GM23338 (cell line): Measurements from ENCODE around the gene PDE6A. TPM values are rescaled to one million over a fixed set of nuclear protein-coding genes. Genes with fewer than 3 reads are reported as not detected.
A peak's percentile ranks its signal among the peaks of the same experiment; 100 is the strongest.

Experiments
- ATAC-seq: fragments of 200-7000 bp; cut with Tn5 transposase; 3 replicates; pipeline ENCODE4 v1.9.1; 2020
- DNase-seq: peaks from one replicate; pipeline ENCODE4 v3.0.0-alpha.2; 2015; ENCODE audit warnings: low spot score
- H2AFZ ChIP-seq: fragments of 200-600 bp; sonication (generic); 2 replicates; pipeline ENCODE4 v1.8.0; 2016; ENCODE audit warnings: antibody characterized with exemption, mild to moderate bottlenecking, moderate library complexity
- H3F3A ChIP-seq: fragments of 200-600 bp; sonication (generic); replicated peaks from 2 replicates; pipeline ENCODE4 v1.8.0; 2017; ENCODE audit warnings: antibody characterized with exemption, mixed run types, low read depth
- H3K27ac ChIP-seq: fragments of 200-600 bp; sonication (generic); 2 replicates; pipeline ENCODE4 v1.6.1; 2016; ENCODE audit warnings: low read depth
- H3K27me3 ChIP-seq: fragments of 200-600 bp; sonication (generic); 2 replicates; pipeline ENCODE4 v1.8.0; 2016; ENCODE audit warnings: mild to moderate bottlenecking, mixed run types, moderate library complexity; ENCODE audit not compliant: insufficient read depth
- H3K36me3 ChIP-seq: fragments of 200-600 bp; sonication (generic); 2 replicates; pipeline ENCODE4 v1.8.0; 2016; ENCODE audit warnings: mild to moderate bottlenecking; ENCODE audit not compliant: insufficient read depth
- H3K4me1 ChIP-seq: fragments of 200-600 bp; sonication (generic); 2 replicates; pipeline ENCODE4 v1.8.0; 2016; ENCODE audit warnings: mild to moderate bottlenecking, moderate library complexity; ENCODE audit not compliant: insufficient read depth
- H3K4me2 ChIP-seq: fragments of 200-600 bp; sonication (generic); 2 replicates; pipeline ENCODE4 v1.7.1; 2017; ENCODE audit warnings: mixed run types
- H3K4me3 ChIP-seq: fragments of 200-600 bp; sonication (generic); 2 replicates; pipeline ENCODE4 v1.6.1; 2016; ENCODE audit warnings: mixed run types
- H3K79me2 ChIP-seq: fragments of 200-600 bp; sonication (generic); replicated peaks from 2 replicates; pipeline ENCODE4 v1.8.0; 2017; ENCODE audit warnings: mild to moderate bottlenecking; ENCODE audit not compliant: insufficient read depth
- H3K9me2 ChIP-seq: fragments of 200-600 bp; sonication (generic); 2 replicates; pipeline ENCODE4 v1.8.0; 2017; ENCODE audit not compliant: insufficient read depth
- H4K20me1 ChIP-seq: fragments of 200-600 bp; sonication (generic); replicated peaks from 2 replicates; pipeline ENCODE4 v1.8.0; 2017; ENCODE audit warnings: mild to moderate bottlenecking; ENCODE audit not compliant: insufficient read depth
- H3K27ac Mint-ChIP-seq: 2 replicates; pipeline ENCODE4 v1.8.0; 2020; ENCODE audit warnings: inconsistent platforms, mild to moderate bottlenecking, moderate library complexity, mixed read lengths
- H3K27me3 Mint-ChIP-seq: 3 replicates; pipeline ENCODE4 v1.8.0; 2022; ENCODE audit warnings: low read depth, mild to moderate bottlenecking, moderate library complexity, mixed read lengths, inconsistent platforms; ENCODE audit not compliant: insufficient read depth, poor library complexity
- H3K36me3 Mint-ChIP-seq: 3 replicates; pipeline ENCODE4 v1.8.0; 2021; ENCODE audit warnings: low read depth, mild to moderate bottlenecking, inconsistent platforms, moderate library complexity, mixed read lengths
- H3K4me1 Mint-ChIP-seq: 3 replicates; pipeline ENCODE4 v1.8.0; 2020; ENCODE audit warnings: mild to moderate bottlenecking, inconsistent platforms, mixed read lengths
- H3K4me3 Mint-ChIP-seq: 3 replicates; pipeline ENCODE4 v1.8.0; 2021; ENCODE audit warnings: moderate library complexity, mild to moderate bottlenecking, inconsistent platforms, mixed read lengths
- H3K9me3 Mint-ChIP-seq: 3 replicates; pipeline ENCODE4 v1.8.0; 2020; ENCODE audit warnings: moderate library complexity, mild to moderate bottlenecking, inconsistent platforms, mixed read lengths
- CREB1 ChIP-seq: fragments of 250-450 bp; sonication (Bioruptor Pico); IDR thresholded peaks from 2 replicates; pipeline ENCODE4 v1.5.0; 2020; ENCODE audit warnings: low read depth, mild to moderate bottlenecking, moderate library complexity
- EZH2phosphoT487 ChIP-seq: fragments of 200-600 bp; sonication (generic); IDR thresholded peaks from one replicate; pipeline ENCODE4 v1.8.1; 2018; ENCODE audit warnings: antibody characterized with exemption; ENCODE audit not compliant: unreplicated experiment
- JUNB ChIP-seq: IDR thresholded peaks from one replicate; pipeline ENCODE4 v1.6.1; 2016; ENCODE audit warnings: antibody characterized with exemption; ENCODE audit not compliant: unreplicated experiment
- NANOG ChIP-seq: IDR thresholded peaks from 2 replicates; pipeline ENCODE4 v1.6.1; 2016; ENCODE audit warnings: antibody characterized with exemption, borderline replicate concordance
- POLR2AphosphoS5 ChIP-seq: IDR thresholded peaks from 2 replicates; pipeline ENCODE4 v1.6.1; 2016; ENCODE audit warnings: antibody characterized with exemption, low read depth
- REST ChIP-seq: IDR thresholded peaks from one replicate; pipeline ENCODE4 v1.6.1; 2018; ENCODE audit warnings: antibody characterized with exemption; ENCODE audit not compliant: unreplicated experiment
- STAT1 ChIP-seq: IDR thresholded peaks from one replicate; pipeline ENCODE4 v1.6.1; 2016; ENCODE audit warnings: antibody characterized with exemption; ENCODE audit not compliant: unreplicated experiment
- ZNF114 ChIP-seq: fragments of 250-450 bp; sonication (Bioruptor Pico); IDR thresholded peaks from 2 replicates; pipeline ENCODE4 v1.5.0; 2020; ENCODE audit warnings: mild to moderate bottlenecking, moderate library complexity
- ZNF331 ChIP-seq: fragments of 250-450 bp; sonication (Bioruptor Pico); IDR thresholded peaks from 2 replicates; pipeline ENCODE4 v1.5.0; 2020; ENCODE audit warnings: low read depth, mild to moderate bottlenecking, moderate library complexity
- ZNF462 ChIP-seq: fragments of 250-450 bp; sonication (Bioruptor Pico); IDR thresholded peaks from 2 replicates; pipeline ENCODE4 v1.5.0; 2020; ENCODE audit warnings: mild to moderate bottlenecking, moderate library complexity
- polyA plus RNA-seq: library from polyadenylated mRNA; unstranded; fragments of >200 nt; fragmentation: Nextera tagmentation; extraction: Ambion mirVana; gene quantifications from 2 replicates; pipeline ENCODE4 v1.2.1, GENCODE V29; 2016
- total RNA-seq: library from RNA; depleted of rRNA; stranded (reverse); fragments of >200 nt; shearing (Covaris generic); gene quantifications from 2 replicates; pipeline ENCODE4 v1.2.3, GENCODE V29; 2014

Gene PDE6A
- total and polyA plus RNA-seq, 2 experiments from 2014 or later, result 0.08 TPM; not detected in 1

- H3K27ac ChIP-seq, result no peak overlapping the region
- H3K79me2 ChIP-seq, result no peaks in the 10 kb centered on the region
- Mint-ChIP-seq H3K27ac (peak overlapping the region; percentile 26; the same call in 1 of the 2 replicates), H3K4me3 (no peak overlapping the region), H3K27me3 (peaks cover 2% of the 10 kb centered on the region), H3K9me3 (no peaks in the 10 kb centered on the region), H3K36me3 (peaks cover 26% of the 10 kb centered on the region), H3K4me1 (peaks cover 23% of the 10 kb centered on the region)
- H3K4me2 ChIP-seq, result no peak overlapping the region
- no peak for ATAC-seq
- no peak for DNase-seq
- H3K27me3 ChIP-seq, result no peaks in the 10 kb centered on the region
- no peak for TF ChIP-seq STAT1
- no peak for TF ChIP-seq ZNF114
- no peak for TF ChIP-seq JUNB
- H2AFZ ChIP-seq, result no peak overlapping the region
- H3K4me3 ChIP-seq, result no peak overlapping the region
- H3K36me3 ChIP-seq, result no peaks in the 10 kb centered on the region
- no peaks in the 10 kb centered on the region for H3F3A ChIP-seq
- H3K9me2 ChIP-seq, result no peaks in the 10 kb centered on the region
- no peaks in the 10 kb centered on the region for H3K4me1 ChIP-seq
- 0 out of 2 replicates have a peak, but pooled peaks cover 7% of the 10 kb centered on the region for H4K20me1 ChIP-seq
Measured at GRCh38 chr5:149841851-149842793, 102.5 kb downstream of the PDE6A start.

- Histone ChIP-seq H3K4me1 (no peaks in the 10 kb centered on the region), H3K36me3 (no peaks in the 10 kb centered on the region), H3K79me2 (no peaks in the 10 kb centered on the region), H3K4me2 (no peak overlapping the region), H3F3A (no peaks in the 10 kb centered on the region), H2AFZ (no peak overlapping the region), H3K4me3 (no peak overlapping the region), H3K27ac (no peak overlapping the region), H3K9me2 (no peaks in the 10 kb centered on the region), H3K27me3 (no peaks in the 10 kb centered on the region), H4K20me1 (0 out of 2 replicates have a peak, but pooled peaks cover 7% of the 10 kb centered on the region)
- Mint-ChIP-seq H3K27me3 (peaks cover 2% of the 10 kb centered on the region), H3K9me3 (no peaks in the 10 kb centered on the region), H3K27ac (peak overlapping the region; percentile 91), H3K4me3 (no peak overlapping the region; the same call in 2 of the 3 replicates), H3K4me1 (peaks cover 23% of the 10 kb centered on the region), H3K36me3 (peaks cover 13% of the 10 kb centered on the region)
- TF ChIP-seq EZH2phosphoT487 (no peak), ZNF331 (CRISPR knock-in tag) (no peak), NANOG (no peak), CREB1 (CRISPR knock-in tag) (no peak), ZNF462 (no peak), POLR2AphosphoS5 (no peak), ZNF114 (no peak), REST (no peak)
- ATAC-seq, result no peak
- no peak for DNase-seq
Measured at GRCh38 chr5:149840226-149840825, 104.3 kb downstream of the PDE6A start.
